MM.1S (cell line): ENCODE results near the gene SPR.

Experiments
- DNase-seq: peaks from one replicate; pipeline ENCODE4 v3.0.0-alpha.2; 2015
- H2AFZ ChIP-seq: fragments of 300-600 bp; sonication (generic); 2 replicates; pipeline ENCODE4 v1.6.0; 2016; ENCODE audit warnings: antibody characterized with exemption, low read length
- H3F3A ChIP-seq: fragments of 300-600 bp; sonication (generic); 2 replicates; pipeline ENCODE4 v1.6.1; 2016; ENCODE audit warnings: mild to moderate bottlenecking, antibody characterized with exemption, low read length, moderate library complexity, mixed read lengths; ENCODE audit not compliant: insufficient read depth
- H3K27ac ChIP-seq: fragments of 300-600 bp; sonication (generic); 2 replicates; pipeline ENCODE4 v1.5.1; 2016; ENCODE audit warnings: mild to moderate bottlenecking, low read length
- H3K27me3 ChIP-seq: fragments of 300-600 bp; sonication (generic); replicated peaks from 2 replicates; pipeline ENCODE4 v1.6.0; 2016; ENCODE audit warnings: low read length; ENCODE audit not compliant: insufficient read depth
- H3K36me3 ChIP-seq: fragments of 300-600 bp; sonication (generic); replicated peaks from 2 replicates; pipeline ENCODE4 v1.6.1; 2016; ENCODE audit warnings: mild to moderate bottlenecking, low read length, mixed read lengths; ENCODE audit not compliant: insufficient read depth
- H3K4me1 ChIP-seq: fragments of 300-600 bp; sonication (generic); 2 replicates; pipeline ENCODE4 v1.6.1; 2016; ENCODE audit warnings: low read length, mixed read lengths
- H3K4me2 ChIP-seq: fragments of 300-600 bp; sonication (generic); 2 replicates; pipeline ENCODE4 v1.6.0; 2016; ENCODE audit warnings: low read depth, low read length
- H3K4me3 ChIP-seq: fragments of 300-600 bp; sonication (generic); 2 replicates; pipeline ENCODE4 v1.5.1; 2016; ENCODE audit warnings: low read length, mixed read lengths
- H3K79me2 ChIP-seq: fragments of 300-600 bp; sonication (generic); 2 replicates; pipeline ENCODE4 v1.6.1; 2016; ENCODE audit warnings: mixed run types, low read length, mixed read lengths
- H3K9ac ChIP-seq: fragments of 300-600 bp; sonication (generic); 2 replicates; pipeline ENCODE4 v1.6.1; 2016; ENCODE audit warnings: low read length, mixed read lengths
- H3K9me2 ChIP-seq: fragments of 300-600 bp; sonication (generic); replicated peaks from 2 replicates; pipeline ENCODE4 v1.6.1; 2016; ENCODE audit warnings: mild to moderate bottlenecking, low read length, mixed read lengths; ENCODE audit not compliant: insufficient read depth
- H3K9me3 ChIP-seq: fragments of 300-600 bp; sonication (generic); replicated peaks from 2 replicates; pipeline ENCODE4 v1.6.1; 2016; ENCODE audit warnings: mild to moderate bottlenecking, low read length, mixed read lengths; ENCODE audit not compliant: insufficient read depth
- H4K20me1 ChIP-seq: fragments of 300-600 bp; sonication (generic); 2 replicates; pipeline ENCODE4 v1.6.1; 2016; ENCODE audit warnings: mild to moderate bottlenecking, low read length, moderate library complexity, mixed read lengths; ENCODE audit not compliant: insufficient read depth
- CTCF ChIP-seq: fragments of 300-600 bp; sonication (generic); IDR thresholded peaks from 2 replicates; pipeline ENCODE4 v1.5.1; 2016; ENCODE audit warnings: antibody characterized with exemption, low read length, mixed read lengths
- EZH2 ChIP-seq: fragments of 300-600 bp; sonication (generic); optimal IDR thresholded peaks from 2 replicates; pipeline ENCODE3; 2017; ENCODE audit warnings: low read depth, mild to moderate bottlenecking, antibody characterized with exemption, low read length, mixed read lengths
- EZH2phosphoT487 ChIP-seq: fragments of 300-600 bp; sonication (generic); IDR thresholded peaks from 2 replicates; pipeline ENCODE4 v1.6.1; 2018; ENCODE audit warnings: antibody characterized with exemption, low read length

SPR gene

GRCh38 chr2:72843301-72843700 is 43.9 kb upstream of the SPR start:
- Histone ChIP-seq H3K4me1 (peaks cover 8% of the 10 kb centered on the region; the same call in 1 of the 2 replicates), H4K20me1 (no peaks in the 10 kb centered on the region), H3K4me2 (no peak overlapping the region), H3K36me3 (no peaks in the 10 kb centered on the region), H3K9me2 (no peaks in the 10 kb centered on the region), H3K4me3 (no peak overlapping the region), H3K9ac (no peak overlapping the region), H2AFZ (no peak overlapping the region), H3K27me3 (no peaks in the 10 kb centered on the region), H3F3A (no peaks in the 10 kb centered on the region; the same call in 1 of the 2 replicates), H3K27ac (no peak overlapping the region), H3K79me2 (no peaks in the 10 kb centered on the region), H3K9me3 (no peaks in the 10 kb centered on the region)
- 0 out of 2 replicates have a peak, but pooled peaks have one; percentile 8 for TF ChIP-seq CTCF
- no peak for TF ChIP-seq EZH2
- DNase-seq = no peak

GRCh38 chr2:72846171-72847095 is 40.8 kb upstream of the SPR start:
- peak; percentile 11 for DNase-seq
- no peaks in the 10 kb centered on the region for H3K27me3 ChIP-seq
- no peak overlapping the region for H3K27ac ChIP-seq
- H3K9me2 ChIP-seq = no peaks in the 10 kb centered on the region
- no peak overlapping the region for H3K4me3 ChIP-seq
- no peak overlapping the region for H3K9ac ChIP-seq
- H3K9me3 ChIP-seq = no peaks in the 10 kb centered on the region
- H3K36me3 ChIP-seq = no peaks in the 10 kb centered on the region
- no peak overlapping the region for H3K4me2 ChIP-seq
- no peak for TF ChIP-seq EZH2
- TF ChIP-seq CTCF = no peak
- no peak for TF ChIP-seq EZH2phosphoT487
- no peaks in the 10 kb centered on the region for H4K20me1 ChIP-seq
- H3K4me1 ChIP-seq = peaks cover 8% of the 10 kb centered on the region; the same call in 1 of the 2 replicates
- H2AFZ ChIP-seq = no peak overlapping the region
- H3K79me2 ChIP-seq = no peaks in the 10 kb centered on the region
- no peaks in the 10 kb centered on the region; the same call in 1 of the 2 replicates for H3F3A ChIP-seq

- no peak overlapping the region for H2AFZ ChIP-seq
- H3K9me2 ChIP-seq = no peaks in the 10 kb centered on the region
- H3K27me3 ChIP-seq = no peaks in the 10 kb centered on the region
- H3K4me3 ChIP-seq = no peak overlapping the region
- no peaks in the 10 kb centered on the region for H3K79me2 ChIP-seq
- no peak overlapping the region for H3K9ac ChIP-seq
- no peaks in the 10 kb centered on the region for H3K36me3 ChIP-seq
- DNase-seq = no peak
- H3K4me1 ChIP-seq = peaks cover 8% of the 10 kb centered on the region; the same call in 1 of the 2 replicates
- TF ChIP-seq EZH2phosphoT487 (no peak), CTCF (no peak), EZH2 (no peak)
- no peak overlapping the region for H3K4me2 ChIP-seq
- no peak overlapping the region for H3K27ac ChIP-seq
- no peaks in the 10 kb centered on the region; the same call in 1 of the 2 replicates for H3F3A ChIP-seq
- no peaks in the 10 kb centered on the region for H4K20me1 ChIP-seq
- H3K9me3 ChIP-seq = no peaks in the 10 kb centered on the region
Observed at GRCh38 chr2:72847534-72848315, 39.5 kb upstream of the SPR start.
